Stimulated activated CD4-positive, alpha-beta T cell treated with anti-CD3 and anti-CD28 coated beads, Interleukin-2, amount 100 ng/mL, for 48 hours (primary cell): ENCODE measurements around the gene GFM1.
"Not testable (repeated sequence)": the region's sequence is repeated elsewhere in the genome, so short reads cannot be mapped to it uniquely, and the experiment has no call there.

Experiments used
- DNase-seq, 2 donors: peaks; one replicate each; pipeline ENCODE4 v3.0.0-alpha.2; 2020

The GFM1 gene

DNA sequence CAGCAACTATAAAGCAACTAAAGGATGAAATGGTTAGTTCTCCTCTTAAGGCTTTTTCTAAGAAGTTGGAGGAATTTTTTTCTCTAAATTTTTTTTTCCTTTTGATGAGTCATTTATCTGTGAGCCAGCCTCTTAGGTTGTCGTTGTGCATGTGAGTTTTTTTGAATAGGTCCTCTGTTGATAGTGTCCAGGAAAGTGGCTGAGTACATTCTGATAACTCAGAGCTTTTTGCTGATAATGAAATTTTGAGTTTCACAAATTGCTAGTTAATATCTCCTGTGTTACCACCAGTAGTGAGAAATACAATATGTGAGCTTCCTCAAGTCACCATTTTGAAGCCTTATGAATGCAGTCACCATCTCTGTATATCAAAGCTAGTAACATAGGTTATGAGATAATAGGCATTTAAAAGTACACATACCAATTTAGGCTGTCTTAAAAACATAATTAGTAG lies 35.2 kb downstream of the GFM1 start:
- DNase-seq, result no peak

DNA sequence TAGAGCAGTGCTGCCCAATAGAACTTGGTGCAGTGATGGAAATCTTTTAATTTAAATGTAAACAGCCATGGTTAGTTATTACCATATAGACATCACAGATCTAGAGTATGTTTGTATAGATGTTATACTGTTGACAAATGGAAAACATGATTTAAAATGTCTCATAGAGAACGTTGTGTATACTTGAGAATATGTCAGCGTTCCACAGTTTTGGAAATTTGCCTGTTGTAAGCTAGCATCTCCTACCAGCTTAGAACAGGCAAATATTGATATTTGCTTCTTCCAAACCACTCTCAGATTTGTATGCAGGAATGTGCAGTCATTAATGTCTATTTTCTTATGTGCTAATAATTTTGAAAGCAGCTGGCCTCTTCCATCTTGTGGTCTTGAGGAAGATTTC lies 36.5 kb downstream of the GFM1 start:
- DNase-seq, result no peak

DNA sequence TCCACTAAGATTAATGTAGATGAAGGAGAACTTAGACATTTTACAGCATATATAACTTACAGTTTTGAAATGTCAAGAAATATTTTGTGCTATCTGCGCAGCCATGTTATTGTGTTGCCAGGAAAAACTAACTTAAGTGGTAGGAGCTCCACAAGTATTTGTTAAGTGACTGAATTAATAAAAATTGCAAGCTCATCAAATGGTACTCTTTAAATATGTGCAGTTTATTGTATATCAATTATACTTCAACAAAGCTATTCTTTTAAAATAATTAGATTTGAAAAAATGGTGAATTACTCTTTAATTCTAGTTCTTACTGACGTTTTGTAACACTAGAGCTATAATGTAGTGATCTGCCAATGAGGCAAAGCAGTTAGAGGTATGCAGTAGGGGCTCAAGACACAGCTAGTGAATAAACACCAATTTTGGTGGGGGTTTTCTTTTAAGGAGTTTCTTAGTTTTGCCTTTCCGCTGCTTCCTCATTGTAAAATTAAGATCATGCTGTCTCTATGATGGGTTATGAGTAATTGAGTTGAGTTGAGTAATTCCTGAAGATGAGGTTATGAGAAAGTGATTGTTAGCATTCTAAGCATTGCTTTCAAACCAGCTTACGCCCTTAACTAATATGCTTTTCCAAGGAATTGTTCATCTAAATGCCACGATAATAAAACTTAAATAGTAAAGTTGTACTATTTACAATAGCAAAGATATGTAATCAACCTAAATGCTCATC lies 39.1 kb downstream of the GFM1 start:
- DNase-seq, result no peak

DNA sequence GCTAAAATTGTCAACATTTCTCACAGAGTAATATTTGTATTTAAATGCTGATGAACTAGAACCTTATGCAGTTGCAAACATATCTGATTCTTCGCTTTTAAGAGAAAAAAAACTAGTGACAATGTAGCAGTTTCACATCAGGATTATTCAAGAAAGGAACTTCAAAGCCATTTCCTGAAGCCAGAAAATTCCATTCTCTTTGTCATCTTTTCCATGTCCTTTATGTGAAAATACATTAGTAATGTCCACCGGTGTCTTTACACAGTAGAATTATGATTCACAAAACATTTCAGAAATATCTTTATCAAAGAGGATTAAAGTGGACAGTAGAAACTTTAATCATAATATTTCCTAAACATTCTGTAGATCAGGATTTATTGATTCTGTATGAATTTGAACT lies 40.8 kb downstream of the GFM1 start:
- DNase-seq, result no peak

DNA sequence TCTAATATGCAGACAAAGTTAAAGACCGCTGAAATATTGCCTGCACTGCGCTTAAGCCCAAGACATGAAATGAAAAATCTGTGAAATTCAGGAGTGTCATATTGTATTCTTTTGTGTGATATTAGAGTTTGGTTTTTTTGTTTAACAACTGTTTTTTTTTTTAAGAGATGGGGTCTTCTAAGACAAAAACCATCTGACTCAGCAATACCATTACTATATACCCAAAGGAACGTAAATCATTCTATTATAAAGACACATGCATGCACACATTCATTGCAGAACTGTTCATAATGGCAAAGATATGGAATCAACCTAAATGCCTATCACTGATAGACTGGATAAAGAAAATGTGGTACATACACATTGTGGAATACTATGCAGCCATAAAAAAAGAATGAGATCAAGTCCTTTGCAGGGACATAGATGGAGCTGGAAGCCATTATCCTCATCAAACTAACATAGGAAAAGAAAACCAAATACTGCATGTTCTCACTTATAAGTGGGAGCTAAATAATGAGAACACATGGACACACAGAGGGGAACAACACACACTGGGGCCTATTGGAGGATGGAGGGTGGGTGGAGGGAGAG lies 49.6 kb downstream of the GFM1 start:
- not testable (repeated sequence) for DNase-seq

DNA sequence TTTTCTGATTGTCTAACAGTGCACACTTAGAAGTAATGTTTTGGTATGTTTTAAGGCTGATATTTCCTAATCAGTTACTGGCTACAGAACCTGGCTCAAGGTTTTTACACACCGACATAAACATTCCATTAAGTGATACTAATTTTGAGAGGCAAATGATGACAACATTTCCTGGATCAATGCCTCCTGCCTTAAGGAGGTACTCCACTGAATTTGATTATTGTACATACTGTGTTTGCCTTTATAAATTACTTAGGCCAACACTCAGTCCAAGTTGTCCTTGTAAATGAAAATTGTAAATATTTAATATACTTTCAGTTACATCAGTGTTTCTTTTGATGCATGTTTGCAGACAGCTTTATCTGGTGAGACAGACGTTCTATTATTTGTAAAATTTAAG lies 52.3 kb downstream of the GFM1 start:
- no peak for DNase-seq

DNA sequence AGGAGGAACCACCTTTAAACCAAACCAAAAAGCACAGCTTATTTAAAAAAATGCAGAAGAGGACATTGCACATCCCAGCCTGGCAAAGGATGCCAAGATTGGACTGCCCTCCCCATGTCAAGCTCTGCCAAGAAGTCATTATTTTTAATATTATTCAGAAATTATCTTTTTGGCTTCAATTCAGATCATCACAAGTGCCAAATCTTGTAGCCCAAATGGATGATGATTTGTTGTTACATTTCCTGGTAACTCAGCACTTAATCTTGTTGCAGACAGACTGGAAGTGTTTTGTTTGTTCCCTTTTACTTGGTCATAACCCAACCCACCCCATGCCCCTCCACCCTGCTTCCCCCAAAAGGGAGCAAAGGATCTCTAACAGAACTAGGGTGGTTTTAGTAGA lies 56.2 kb downstream of the GFM1 start:
- DNase-seq, result no peak

DNA sequence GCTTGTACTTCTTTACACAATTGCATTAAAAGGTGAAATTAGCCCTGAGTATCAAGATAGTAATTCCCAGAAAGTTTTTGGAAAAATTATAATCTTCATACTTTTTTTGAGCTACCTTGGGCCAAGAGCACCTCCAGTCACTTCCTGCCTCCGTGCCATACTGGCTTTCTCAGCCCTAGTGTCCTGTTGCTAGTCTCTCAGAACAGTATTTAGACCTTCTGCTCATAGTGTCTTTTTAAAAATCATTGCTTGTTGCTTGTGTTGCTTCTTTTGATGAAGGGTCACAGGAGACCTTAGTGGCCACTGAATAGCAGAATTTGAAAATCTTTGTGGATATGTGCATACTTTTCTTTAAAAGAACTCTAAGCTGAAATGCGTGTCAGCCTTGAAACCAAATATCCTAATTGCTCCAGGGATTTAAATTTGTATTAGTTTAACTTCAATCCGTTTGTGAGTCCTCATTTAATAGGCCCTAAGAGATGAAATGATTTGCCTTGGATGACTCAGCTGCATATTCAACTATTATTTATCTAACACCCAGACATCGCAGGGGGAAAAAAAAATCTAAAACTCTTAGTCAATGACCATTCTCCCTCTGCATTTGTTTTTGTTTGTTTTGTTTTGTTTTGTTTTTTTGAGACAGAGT lies 57.2 kb downstream of the GFM1 start:
- DNase-seq, result no peak

DNA sequence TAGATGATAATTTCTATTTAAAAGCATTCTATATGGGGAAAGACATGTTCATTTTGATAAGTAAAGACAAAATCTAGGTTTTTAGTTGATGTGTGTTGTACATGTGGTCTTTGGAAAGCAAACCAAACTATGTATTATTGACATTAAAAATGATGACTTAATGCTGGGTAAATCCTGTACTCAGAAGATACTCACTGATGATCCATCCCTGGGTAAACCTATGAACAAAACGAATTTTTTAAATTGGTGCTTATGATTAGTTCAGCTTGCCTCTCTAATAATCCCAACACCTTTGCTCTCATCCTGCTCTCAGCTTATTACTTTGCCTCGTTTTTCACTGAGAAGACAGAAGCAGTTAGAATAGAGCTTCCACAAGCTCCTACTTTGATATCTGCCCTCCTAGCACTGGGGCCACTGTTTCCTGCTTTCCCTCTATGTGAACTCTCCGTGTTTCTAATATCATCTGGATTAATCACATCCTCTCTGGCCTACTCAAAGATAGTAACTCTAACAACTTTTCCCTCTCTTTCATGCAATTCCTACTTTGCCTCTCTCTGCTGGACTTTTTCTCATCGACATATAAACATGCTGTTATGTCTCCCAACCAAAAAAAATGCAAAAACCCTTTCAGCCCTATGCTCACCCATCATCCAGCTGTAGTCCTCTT lies 58.6 kb downstream of the GFM1 start:
- DNase-seq, result no peak

DNA sequence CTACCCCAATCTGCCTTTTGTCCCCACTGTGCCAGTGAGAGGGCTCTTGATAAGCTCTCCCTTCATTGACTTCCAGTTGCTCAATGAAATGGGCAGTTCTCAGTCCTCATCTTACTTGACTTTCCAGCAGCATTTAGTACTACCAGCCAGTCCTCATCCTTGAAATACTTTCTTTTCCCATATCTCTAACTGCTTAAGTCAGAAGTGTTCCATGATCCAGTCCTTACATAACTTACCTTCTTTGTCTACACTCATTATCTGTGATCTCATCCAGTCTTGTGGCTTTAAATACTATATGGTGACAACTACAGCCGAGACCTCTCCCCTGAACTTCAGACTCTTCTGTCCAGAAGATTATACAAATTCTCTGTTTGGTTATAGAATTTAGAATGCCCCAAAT lies 59.2 kb downstream of the GFM1 start:
- DNase-seq, result no peak

DNA sequence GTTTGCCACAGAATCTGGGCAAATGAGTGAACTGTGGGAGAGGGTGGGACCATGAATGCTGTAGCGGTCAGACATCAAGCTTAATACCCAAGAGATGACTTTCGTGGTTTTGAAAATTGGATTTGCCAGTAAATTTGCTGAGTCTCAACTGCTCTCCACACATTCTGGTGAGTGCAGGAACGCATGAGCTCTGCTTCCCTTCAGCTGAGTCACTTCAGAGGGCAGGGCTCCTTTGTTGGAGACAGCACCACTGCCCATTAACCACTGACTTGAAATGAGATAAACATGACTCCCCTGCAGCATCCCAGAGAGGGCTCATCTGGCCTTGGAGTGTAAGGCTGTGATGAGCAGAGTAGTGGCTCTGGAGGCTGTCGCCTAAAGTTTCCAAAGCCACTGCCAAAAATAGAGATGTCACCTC lies 65.3 kb downstream of the GFM1 start:
- no peak for DNase-seq

DNA sequence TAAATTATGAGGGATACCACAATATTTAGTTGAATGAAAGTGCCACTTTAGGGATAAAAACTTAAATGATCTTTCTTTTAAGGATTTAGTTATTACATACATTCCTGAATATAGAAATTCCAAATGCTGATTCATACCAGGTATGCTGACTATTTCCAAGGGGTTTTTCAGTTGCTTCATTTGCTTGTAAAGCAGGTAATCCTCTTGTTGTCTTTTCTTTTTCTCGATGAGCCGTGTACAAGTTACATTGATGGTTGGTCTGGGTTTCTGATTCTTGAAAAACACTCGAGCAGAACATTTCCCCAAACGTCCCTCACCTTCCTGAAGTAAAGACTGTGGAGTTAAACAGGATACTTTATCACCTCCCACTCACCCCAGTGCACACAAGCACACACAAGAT lies 66.3 kb downstream of the GFM1 start:
- no peak for DNase-seq

DNA sequence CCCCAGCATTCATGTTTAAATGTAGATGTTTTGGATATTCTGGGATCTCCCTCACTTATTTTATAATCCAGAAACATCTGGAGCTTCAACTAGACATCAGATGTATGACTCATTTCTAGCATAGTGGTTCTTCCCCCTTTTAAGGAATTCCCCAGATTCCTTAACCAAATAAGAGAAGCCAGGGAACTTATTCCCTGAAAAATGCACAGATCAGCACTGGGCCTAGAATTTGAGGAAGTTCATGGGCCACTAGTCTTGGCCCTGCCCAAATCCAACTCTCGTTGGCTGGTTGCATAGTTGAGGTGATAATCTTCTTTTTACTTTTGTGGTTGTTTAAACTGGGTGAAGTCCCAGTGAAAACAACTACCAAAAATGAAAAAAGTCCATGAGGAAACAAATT lies 67.6 kb downstream of the GFM1 start:
- no peak for DNase-seq

DNA sequence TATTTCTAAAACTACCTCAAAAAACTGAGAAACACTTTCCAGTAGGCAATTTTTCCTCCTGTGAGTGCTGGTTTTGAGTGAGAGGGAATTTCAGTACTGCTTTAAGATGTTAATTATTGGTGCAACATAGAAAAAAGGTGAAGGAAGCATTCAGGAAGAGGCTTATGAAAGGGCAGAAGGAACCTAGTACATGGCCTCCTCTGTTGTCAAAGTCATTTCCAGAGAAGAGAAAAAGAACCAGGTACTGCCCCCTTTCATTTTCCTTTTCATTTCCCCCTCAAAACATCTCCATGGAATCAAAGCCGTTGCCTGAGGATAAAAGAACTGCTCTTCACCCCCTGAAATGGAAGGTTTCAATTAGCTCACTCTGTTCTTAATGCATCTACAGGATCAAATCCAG lies 68.1 kb downstream of the GFM1 start:
- DNase-seq, result no peak

DNA sequence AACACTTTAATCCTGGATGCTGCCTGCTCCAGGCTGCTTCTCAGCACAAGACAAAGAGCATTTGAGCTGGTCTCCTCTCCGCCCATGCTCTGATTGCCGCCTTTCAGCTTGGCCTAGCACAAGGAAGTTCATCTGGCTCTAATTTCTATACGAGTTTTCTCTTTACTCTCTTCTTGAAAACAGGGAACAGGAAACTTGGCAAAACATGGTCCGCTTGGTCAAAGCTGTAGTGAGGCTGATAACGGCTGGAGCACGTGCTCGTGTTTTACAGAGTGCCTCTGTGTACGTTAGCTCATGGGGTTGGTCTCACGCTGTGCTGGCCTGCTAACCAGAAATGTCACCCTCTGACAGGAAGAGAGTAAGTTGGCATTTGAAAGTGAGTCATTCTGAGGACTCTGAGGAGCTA lies 68.8 kb downstream of the GFM1 start:
- DNase-seq, result no peak

DNA sequence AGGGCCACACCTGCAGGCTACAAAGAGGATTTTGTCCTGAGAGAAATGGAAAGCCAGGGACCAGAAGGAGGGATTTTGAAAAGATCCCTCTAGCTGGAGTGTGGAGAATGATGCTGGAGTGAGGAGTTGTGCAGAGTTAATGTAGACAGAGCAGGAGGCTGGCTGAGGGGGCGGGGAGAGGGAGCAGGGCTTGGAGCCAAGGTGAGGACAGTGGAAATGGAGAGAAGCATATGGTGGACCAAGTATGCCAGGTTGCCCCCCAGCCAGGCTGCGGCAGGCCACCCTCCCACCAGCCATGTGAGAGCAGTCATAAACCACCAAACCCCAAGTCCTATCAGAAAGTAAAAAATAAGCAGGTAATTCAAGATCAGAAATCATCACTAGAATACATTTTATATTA lies 73.2 kb downstream of the GFM1 start:
- no peak for DNase-seq

DNA sequence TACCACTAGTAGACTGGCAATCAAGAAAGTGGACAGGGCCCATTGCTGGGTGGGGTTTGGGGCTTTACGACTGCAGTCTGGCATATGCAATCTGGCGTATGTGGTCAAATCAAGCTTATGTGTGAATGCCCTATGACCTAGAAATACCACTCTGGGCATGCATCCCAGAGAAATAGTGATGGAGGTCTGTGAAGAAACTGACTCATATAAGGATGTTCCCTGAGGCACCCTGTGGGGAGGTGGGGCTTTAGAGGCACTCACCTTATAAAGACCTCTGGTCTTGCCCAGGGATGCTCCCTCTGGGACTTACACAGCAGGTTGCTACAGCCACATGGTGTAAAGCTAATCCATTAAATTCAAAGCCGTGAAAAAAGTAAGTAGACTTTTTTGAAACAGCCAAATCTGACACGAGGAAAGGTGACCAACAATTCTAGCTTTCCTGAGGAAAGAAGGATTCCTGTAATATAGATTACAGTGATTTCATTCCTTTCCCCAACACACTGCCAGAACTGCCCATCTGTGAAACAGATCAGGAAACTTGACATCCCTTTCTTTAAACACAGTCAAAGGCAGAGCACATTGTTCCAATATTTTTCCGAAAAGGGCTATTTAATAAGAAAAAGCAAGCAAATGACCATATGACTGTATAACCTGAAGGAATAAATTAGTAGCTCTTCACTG lies 74.3 kb downstream of the GFM1 start:
- DNase-seq, result no peak

DNA sequence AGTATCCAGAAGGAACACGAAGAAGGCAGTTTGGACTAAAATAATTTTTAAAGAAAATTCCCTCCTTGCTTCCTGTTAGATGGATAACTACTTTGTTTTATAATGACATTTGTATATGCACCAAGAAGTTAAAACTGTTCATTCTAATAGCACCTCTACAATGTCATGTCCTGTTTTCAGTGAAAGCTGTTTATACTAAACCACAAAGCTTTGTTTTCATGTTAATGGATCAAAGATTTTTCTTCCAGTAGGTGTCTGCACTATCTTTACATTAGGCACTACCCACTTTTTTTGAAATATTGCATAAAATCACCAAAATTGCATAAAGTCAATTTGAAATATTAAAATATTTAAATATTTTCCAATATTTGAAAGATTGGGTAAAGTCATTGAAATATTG lies 77.8 kb downstream of the GFM1 start:
- no peak for DNase-seq

DNA sequence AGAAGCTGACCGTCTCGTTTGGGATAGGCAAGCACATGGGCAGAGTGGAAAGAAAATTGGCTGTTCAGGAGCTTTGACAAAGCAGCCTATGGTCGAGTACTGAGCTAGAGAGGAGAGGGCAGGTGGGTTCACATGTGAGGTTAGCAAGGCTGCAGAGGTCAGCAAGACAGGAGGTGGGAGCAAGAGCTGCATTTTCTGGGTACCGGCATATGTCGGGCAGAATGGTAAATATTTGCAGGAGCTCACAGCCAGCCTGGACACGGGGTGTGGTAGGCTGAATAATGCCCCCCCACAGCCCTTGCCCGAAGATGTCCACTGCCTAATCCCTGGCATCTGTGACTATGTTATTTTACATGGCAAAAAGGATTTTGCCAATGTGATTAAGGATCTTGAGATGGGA lies 79.7 kb downstream of the GFM1 start:
- DNase-seq, result no peak

DNA sequence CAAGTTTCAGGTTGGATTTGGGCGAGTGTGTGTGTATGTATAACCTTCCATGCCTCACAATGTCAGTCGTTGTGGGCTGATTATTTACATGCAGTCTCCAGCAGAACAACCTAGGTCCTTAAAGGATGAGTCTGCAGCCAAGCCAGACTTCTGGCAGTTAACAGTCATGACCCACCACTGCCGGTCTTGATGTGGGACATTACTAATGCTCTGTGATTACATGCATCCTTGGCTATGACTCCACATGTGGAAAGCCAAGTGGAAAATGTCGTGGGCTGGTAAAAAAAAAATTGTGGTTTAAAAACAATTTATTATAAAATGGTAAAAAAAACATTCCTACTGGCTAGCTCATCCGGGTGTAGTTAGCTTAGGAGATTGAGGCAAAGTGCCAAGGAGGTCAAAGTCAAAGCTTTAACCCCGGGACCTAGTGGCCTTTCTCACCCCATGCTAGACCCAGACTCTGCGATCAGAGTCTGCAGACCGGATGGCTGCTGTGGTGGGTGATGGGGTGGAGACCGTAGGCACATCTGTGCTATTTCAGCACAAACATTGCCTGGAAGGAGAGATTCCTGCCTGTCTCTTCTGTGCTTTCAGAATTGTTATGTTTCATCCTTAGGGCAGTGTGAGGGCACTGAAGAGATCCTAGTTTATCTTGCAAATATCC lies 81.2 kb downstream of the GFM1 start:
- DNase-seq, result no peak

DNA sequence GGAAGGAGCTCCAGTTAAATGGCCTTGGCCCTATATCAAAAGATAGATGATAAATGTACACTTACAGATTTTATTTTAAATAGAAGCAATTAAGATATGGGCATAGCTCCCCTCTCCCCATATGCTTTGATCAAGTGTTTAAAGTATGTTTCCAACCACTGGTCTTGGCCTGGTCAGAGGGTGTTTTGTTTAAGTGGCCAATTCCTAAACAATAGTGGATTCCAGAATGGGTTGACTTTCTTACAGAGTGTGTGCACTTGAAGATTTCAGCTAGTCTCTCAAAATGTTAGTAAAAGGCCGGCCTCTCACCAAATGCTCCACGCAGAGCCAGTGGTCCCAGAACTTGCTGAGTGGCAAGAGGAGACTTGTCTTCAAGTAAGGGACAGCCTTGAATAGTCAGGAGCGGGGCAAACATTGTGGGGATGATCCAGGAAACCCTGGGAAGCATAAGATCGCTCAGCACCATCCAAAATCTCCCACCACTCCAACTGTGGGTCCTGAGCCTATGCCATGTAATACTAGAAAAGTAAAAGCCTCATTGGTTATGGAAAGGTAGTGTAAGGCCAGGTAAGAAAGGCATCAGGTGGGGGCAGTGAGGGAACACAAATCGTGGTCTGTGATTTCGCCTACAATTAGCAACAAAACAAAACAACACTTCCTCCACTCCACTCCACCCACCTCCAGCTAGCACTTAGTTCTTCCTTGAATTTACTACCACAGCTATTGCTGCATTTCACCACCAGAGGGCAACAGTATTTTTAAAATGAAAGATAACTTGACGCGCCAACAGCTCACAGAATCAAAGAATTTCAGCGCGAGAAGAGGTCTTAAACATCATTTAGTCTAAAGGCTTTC lies 83.1 kb downstream of the GFM1 start:
- peak in 1 of 2 donors; percentile 45 for DNase-seq

DNA sequence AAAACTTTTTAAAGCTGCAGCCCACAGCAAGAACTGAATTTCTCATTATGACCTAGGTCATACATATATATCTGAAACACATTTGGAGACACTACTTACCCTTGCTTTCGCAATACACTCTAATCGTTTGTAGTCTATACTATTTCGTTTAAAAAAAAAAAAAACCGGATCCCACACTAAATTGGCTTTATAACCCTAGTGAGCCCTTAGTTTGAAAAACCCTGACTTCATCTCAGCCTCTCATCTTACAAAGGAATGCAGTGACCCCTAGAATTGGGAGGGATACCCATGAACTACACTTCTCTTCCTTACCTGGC lies 83.7 kb downstream of the GFM1 start:
- DNase-seq, result no peak
